Kidney epithelial cell (primary cell): Measurements from ENCODE around the gene CHRNB4. TPM values are rescaled to one million over a fixed set of nuclear protein-coding genes. Genes with fewer than 3 reads are reported as not detected.

Source experiments
- DNase-seq: peaks from one replicate; pipeline ENCODE4 v3.0.0-alpha.2; 2010; ENCODE audit warnings: low read depth
- H3K27me3 ChIP-seq: 2 replicates; pipeline ENCODE4 v1.6.0; 2011; ENCODE audit warnings: low read length; ENCODE audit not compliant: control insufficient read depth, insufficient read depth
- H3K36me3 ChIP-seq: 2 replicates; pipeline ENCODE4 v1.5.1; 2011; ENCODE audit warnings: low read length; ENCODE audit not compliant: control insufficient read depth, insufficient read depth
- H3K4me3 ChIP-seq: 2 replicates; pipeline ENCODE4 v1.5.1; 2011; ENCODE audit warnings: low read depth, mild to moderate bottlenecking, control low read depth, low read length
- CTCF ChIP-seq: IDR thresholded peaks from 2 replicates; pipeline ENCODE4 v1.5.1; 2011; ENCODE audit warnings: mild to moderate bottlenecking, moderate library complexity, low read length, control low read depth, inconsistent platforms; ENCODE audit not compliant: insufficient read depth, poor library complexity, severe bottlenecking
- total RNA-seq: library from RNA; depleted of rRNA; stranded (reverse); fragments of >200 nt; gene quantifications from 2 replicates; pipeline ENCODE4 v1.2.3, GENCODE V29; 2015

CHRNB4 gene
- total RNA-seq, 1 donor from 2014 or later = 1.8 TPM

GRCh38 chr15:78682693-78683410 is 41.8 kb upstream of the CHRNB4 start:
- H3K27me3 ChIP-seq = no peaks in the 10 kb centered on the region

GRCh38 chr15:78682004-78682651 is 41.1 kb upstream of the CHRNB4 start:
- H3K36me3 ChIP-seq = no peaks in the 10 kb centered on the region
- no peak overlapping the region for H3K4me3 ChIP-seq
- no peaks in the 10 kb centered on the region for H3K27me3 ChIP-seq
- no peak for TF ChIP-seq CTCF
- no peak for DNase-seq

More at GRCh38 chr15:78682693-78683410, 41.8 kb upstream of the CHRNB4 start:
- Histone ChIP-seq H3K36me3 (no peaks in the 10 kb centered on the region), H3K4me3 (no peak overlapping the region)
- no peak for TF ChIP-seq CTCF
- no peak for DNase-seq

- Histone ChIP-seq H3K4me3 (no peak overlapping the region), H3K27me3 (no peaks in the 10 kb centered on the region), H3K36me3 (no peaks in the 10 kb centered on the region)
- no peak for TF ChIP-seq CTCF
- DNase-seq = no peak
Measured at GRCh38 chr15:78681281-78682003, 40.4 kb upstream of the CHRNB4 start.

- no peak for TF ChIP-seq CTCF
Measured at GRCh38 chr15:78680431-78681075, 39.5 kb upstream of the CHRNB4 start.

GRCh38 chr15:78679089-78679511 is 38.1 kb upstream of the CHRNB4 start:
- H3K4me3 ChIP-seq = no peak overlapping the region
- no peaks in the 10 kb centered on the region for H3K36me3 ChIP-seq
- no peaks in the 10 kb centered on the region for H3K27me3 ChIP-seq
- no peak for DNase-seq
- TF ChIP-seq CTCF = no peak

More at GRCh38 chr15:78680431-78681075, 39.5 kb upstream of the CHRNB4 start:
- no peak for DNase-seq
- Histone ChIP-seq H3K27me3 (no peaks in the 10 kb centered on the region), H3K36me3 (no peaks in the 10 kb centered on the region), H3K4me3 (no peak overlapping the region)
